HG02763 (cell line): Measurements from ENCODE around the gene MAP2K5.
A peak's percentile ranks its signal among the peaks of the same experiment; 100 is the strongest.

Experiments
- ATAC-seq: cut with Tn5 transposase; IDR thresholded peaks from one replicate; pipeline ENCODE4 v1.9.1; 2021; ENCODE audit warnings: mild to moderate bottlenecking, moderate library complexity; ENCODE audit not compliant: unreplicated experiment

The MAP2K5 gene

GRCh38 chr15:67777071-67777470, 234.6 kb downstream of the MAP2K5 start:
- ATAC-seq, result no peak

- ATAC-seq, result no peak
Measured at GRCh38 chr15:67777773-67778172, 235.3 kb downstream of the MAP2K5 start.

GRCh38 chr15:67778968-67779548, 236.6 kb downstream of the MAP2K5 start:
- ATAC-seq, result no peak

- ATAC-seq, result no peak
Measured at GRCh38 chr15:67779549-67780111, 237.1 kb downstream of the MAP2K5 start.

- no peak for ATAC-seq
Measured at GRCh38 chr15:67781061-67781460, 238.6 kb downstream of the MAP2K5 start.

GRCh38 chr15:67781907-67782690, 239.6 kb downstream of the MAP2K5 start:
- no peak for ATAC-seq

GRCh38 chr15:67782691-67782991, 240.1 kb downstream of the MAP2K5 start:
- no peak for ATAC-seq

- peak; percentile 42 for ATAC-seq
Measured at GRCh38 chr15:67783303-67783702, 240.8 kb downstream of the MAP2K5 start.

GRCh38 chr15:67784090-67784781, 241.7 kb downstream of the MAP2K5 start:
- ATAC-seq, result peak; percentile 83

GRCh38 chr15:67784856-67785430, 242.4 kb downstream of the MAP2K5 start:
- ATAC-seq, result peak; percentile 6

GRCh38 chr15:67785431-67785830, 242.9 kb downstream of the MAP2K5 start:
- no peak for ATAC-seq

- no peak for ATAC-seq
Measured at GRCh38 chr15:67786646-67787045, 244.1 kb downstream of the MAP2K5 start.

GRCh38 chr15:67788986-67789385, 246.5 kb downstream of the MAP2K5 start:
- ATAC-seq, result no peak

GRCh38 chr15:67790610-67791319, 248.3 kb downstream of the MAP2K5 start:
- no peak for ATAC-seq

- ATAC-seq, result no peak
Measured at GRCh38 chr15:67792250-67792942, 249.9 kb downstream of the MAP2K5 start.

- ATAC-seq, result no peak
Measured at GRCh38 chr15:67794832-67795574, 252.5 kb downstream of the MAP2K5 start.

GRCh38 chr15:67796196-67797127, 254.0 kb downstream of the MAP2K5 start:
- no peak for ATAC-seq

- ATAC-seq, result no peak
Measured at GRCh38 chr15:67799801-67800205, 257.3 kb downstream of the MAP2K5 start.
